ENCODE measurements around the gene PRKAB2.
"Not testable (repeated sequence)": the region's sequence is repeated elsewhere in the genome, so short reads cannot be mapped to it uniquely, and the experiment has no call there.

The PRKAB2 gene

DNA sequence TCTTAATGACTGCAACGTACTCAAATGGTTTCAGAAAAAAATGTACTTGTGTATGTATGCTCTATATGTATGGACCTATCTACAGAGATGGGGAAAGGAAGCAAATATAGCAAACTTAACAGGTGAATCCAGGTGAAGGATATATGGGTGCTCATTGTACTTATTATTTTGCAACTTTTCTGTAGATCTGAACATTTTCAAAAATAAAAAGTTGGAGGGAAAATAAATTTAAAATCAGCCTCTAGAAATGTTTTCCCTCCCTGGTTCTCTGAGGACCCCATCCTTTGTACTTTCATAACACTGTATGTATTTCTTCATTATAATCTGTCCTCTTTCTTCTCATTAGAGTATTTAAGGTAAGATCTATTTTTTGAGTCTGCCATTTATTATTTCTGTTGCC lies 34.9 kb upstream of the PRKAB2 start:
- in situ Hi-C loops (cut with MboI; ENCODE audit: low sequenced_read_pairs, unreplicated experiment), result no loop called here
- DNase-seq (ENCODE audit: low spot score), result no peak
- TF ChIP-seq, protein P1, sequence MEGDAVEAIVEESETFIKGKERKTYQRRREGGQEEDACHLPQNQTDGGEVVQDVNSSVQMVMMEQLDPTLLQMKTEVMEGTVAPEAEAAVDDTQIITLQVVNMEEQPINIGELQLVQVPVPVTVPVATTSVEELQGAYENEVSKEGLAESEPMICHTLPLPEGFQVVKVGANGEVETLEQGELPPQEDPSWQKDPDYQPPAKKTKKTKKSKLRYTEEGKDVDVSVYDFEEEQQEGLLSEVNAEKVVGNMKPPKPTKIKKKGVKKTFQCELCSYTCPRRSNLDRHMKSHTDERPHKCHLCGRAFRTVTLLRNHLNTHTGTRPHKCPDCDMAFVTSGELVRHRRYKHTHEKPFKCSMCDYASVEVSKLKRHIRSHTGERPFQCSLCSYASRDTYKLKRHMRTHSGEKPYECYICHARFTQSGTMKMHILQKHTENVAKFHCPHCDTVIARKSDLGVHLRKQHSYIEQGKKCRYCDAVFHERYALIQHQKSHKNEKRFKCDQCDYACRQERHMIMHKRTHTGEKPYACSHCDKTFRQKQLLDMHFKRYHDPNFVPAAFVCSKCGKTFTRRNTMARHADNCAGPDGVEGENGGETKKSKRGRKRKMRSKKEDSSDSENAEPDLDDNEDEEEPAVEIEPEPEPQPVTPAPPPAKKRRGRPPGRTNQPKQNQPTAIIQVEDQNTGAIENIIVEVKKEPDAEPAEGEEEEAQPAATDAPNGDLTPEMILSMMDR (IDR thresholded peaks at IDR 0.05; ENCODE audit: borderline replicate concordance, control extremely low read depth, extremely low read depth, insufficient read depth, missing control alignments), result no peak

DNA sequence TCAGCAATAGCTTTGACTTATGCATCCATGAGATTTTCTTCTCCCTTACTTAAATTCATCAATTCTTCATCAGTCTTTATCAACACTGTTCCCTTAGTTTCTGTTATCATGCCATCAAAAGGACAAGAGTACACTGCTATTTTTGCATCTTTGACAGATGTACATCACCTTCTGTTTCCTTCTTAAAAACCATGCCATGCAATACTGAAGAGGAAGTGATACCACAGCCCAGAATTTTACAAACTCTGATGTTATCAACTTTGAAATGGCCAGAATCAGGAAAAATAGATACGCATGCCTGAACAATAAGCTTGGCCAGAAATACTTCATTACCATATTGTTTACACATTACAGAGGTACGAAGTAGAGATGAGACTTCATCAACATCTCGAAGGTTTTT lies 31.8 kb upstream of the PRKAB2 start:
- TF ChIP-seq, protein P1 (IDR thresholded peaks at IDR 0.05; ENCODE audit: borderline replicate concordance, control extremely low read depth, extremely low read depth, insufficient read depth, missing control alignments), result no peak
- no peak for DNase-seq (ENCODE audit: low spot score)

DNA sequence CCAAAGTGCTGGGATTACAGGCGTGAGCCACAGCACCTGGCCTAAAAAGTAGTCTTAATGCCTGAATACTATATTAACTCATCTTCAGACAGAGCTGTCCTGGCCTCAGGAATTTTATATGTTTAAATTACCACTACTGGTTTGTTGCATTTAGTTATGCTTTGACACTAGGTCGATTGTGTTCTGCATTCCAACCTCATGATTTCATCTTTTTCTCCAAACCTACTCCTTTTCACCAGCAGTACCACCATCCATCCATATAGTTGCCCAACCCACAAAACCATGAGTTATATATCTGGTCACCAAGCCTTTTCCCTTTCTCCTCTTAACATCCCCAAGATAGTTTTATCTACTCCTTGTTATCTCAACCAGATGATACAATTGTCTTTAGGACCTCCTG lies 30.3 kb upstream of the PRKAB2 start:
- in situ Hi-C loops (cut with MboI; ENCODE audit: low sequenced_read_pairs, unreplicated experiment), result no loop called here
- no peak for DNase-seq (ENCODE audit: low spot score)
- TF ChIP-seq, protein P1 (IDR thresholded peaks at IDR 0.05; ENCODE audit: borderline replicate concordance, control extremely low read depth, extremely low read depth, insufficient read depth, missing control alignments), result no peak

More for the DNA sequence above, 31.8 kb upstream of the PRKAB2 start:
- in situ Hi-C loops (cut with MboI; ENCODE audit: low sequenced_read_pairs, unreplicated experiment), result no loop called here

DNA sequence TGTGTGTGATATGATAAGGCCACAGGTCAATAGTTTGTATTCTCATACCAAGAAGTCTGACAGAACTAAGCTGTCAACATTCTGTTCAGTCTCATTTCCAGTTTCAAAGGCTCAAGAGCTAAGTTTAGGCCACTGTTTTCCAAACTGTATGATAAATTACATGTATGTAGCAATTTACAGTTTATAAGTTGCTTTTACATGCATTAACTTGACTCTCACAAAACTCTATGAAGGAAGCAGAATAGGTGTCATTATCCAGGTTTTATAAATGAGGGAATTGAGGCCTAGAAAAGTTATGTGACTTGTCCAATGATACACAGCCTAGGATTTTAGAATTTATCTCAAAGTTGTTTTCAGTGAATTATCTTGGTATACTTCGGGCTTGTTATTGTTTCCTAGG lies 29.5 kb upstream of the PRKAB2 start:
- DNase-seq (ENCODE audit: low spot score), result no peak
- in situ Hi-C loops (cut with MboI; ENCODE audit: low sequenced_read_pairs, unreplicated experiment), result no loop called here
- TF ChIP-seq, protein P1 (IDR thresholded peaks at IDR 0.05; ENCODE audit: borderline replicate concordance, control extremely low read depth, extremely low read depth, insufficient read depth, missing control alignments), result no peak

DNA sequence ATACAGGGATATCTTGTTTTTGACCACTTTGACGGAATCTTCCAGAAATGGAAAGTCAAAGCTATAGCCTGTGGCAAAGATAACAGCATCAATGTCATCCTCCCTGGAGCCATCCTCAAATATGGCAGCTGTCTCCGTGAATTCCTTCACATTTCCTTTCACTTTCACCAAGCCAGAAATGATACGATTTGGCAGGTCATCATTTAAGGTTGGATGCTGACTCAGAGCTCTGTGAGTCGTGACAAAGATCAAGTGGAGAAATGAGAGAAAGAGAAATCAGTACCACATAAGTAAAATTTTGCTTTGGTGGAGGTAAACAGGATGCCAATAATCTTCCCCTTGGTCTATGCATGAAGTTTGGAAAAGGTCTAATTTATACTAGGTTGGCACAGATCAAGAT lies 29.0 kb upstream of the PRKAB2 start:
- no peak for DNase-seq (ENCODE audit: low spot score)
- in situ Hi-C loops (cut with MboI; ENCODE audit: low sequenced_read_pairs, unreplicated experiment), result no loop called here
- TF ChIP-seq, protein P1 (IDR thresholded peaks at IDR 0.05; ENCODE audit: borderline replicate concordance, control extremely low read depth, extremely low read depth, insufficient read depth, missing control alignments), result no peak

DNA sequence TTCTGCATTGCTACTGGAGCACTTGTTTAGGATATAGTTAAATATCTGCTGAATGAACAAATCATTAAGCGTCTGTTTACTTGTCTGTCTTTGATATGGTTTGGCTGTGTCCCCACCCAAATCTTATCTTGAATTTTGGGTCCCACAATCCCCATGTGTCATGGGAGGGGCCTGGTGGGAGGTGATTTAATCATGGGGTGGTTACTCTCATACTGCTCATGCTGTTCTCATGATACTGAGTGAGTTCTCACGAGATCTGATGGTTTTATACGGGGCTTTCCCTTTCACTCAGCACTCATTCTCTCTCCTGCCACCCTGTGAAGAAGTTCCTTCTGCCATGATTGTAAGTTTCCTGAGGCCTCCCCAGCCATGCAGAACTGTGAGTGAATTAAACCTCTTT lies 25.1 kb upstream of the PRKAB2 start:
- in situ Hi-C loops (cut with MboI; ENCODE audit: low sequenced_read_pairs, unreplicated experiment); DNase-seq (ENCODE audit: low spot score): not testable (repeated sequence)

DNA sequence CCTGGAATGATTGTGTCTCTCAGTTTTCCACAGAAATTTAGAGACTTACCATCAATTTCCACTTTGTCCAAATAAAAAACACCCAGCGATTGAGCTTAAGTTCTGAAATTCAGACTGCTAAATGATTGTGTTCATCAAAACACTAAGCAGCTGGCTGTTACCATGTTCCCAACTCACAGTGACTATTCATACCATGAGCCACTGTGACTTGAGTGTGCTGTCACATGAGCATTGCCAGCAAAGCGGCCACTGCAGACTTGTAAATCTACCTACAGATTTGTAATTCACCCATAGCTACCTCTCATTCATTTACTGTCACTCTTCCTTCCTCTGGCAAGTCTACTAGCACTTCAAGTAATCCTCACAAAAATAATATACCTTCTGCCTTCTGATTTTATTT lies 17.2 kb upstream of the PRKAB2 start:
- TF ChIP-seq, protein P1 (IDR thresholded peaks at IDR 0.05; ENCODE audit: borderline replicate concordance, control extremely low read depth, extremely low read depth, insufficient read depth, missing control alignments), result no peak
- no peak for DNase-seq (ENCODE audit: low spot score)
- in situ Hi-C loops (cut with MboI; ENCODE audit: low sequenced_read_pairs, unreplicated experiment), result no loop called here
